ENCODE results near the gene RPS21.

The RPS21 gene

DNA sequence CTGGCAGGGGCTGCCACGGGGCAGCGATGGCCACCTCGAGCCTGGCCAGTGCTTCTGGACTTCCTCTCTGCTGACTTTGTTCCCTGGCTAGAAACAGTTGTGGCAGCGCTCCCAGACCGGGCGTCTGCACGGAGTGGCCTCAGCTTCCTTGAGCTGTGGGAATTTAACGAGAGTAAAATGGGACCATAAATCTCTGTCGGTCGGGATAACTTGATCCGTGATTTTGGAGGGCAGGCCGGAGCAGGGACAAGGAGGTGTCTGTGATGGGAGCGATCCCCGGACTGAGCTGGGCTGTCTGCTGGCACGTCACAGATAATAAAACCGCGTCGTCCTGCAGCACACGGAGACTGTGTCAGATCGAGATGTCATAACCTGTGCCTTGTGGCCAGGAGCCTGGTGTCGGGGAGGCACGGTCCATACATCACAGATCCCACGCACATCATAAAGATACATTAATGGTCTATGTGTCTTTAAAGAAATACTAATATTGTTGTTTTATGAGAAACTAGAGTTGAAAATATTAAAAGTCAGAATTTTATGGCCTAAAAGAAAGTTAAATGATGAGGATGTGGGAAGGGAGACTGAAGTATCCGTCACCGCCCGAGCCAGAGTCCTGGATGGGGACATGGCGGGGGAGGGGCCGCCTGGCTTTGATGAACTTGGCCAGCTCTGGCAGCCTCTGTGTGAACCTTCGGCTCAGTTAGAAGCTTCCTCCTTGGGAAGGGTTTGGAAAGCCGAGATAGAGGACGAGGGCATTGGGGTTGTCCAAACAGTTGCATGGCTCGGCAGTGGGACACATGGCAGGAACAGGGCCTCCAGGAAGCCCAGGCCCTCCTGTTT lies 47.0 kb downstream of the RPS21 start:
- TF ChIP-seq, protein P1, sequence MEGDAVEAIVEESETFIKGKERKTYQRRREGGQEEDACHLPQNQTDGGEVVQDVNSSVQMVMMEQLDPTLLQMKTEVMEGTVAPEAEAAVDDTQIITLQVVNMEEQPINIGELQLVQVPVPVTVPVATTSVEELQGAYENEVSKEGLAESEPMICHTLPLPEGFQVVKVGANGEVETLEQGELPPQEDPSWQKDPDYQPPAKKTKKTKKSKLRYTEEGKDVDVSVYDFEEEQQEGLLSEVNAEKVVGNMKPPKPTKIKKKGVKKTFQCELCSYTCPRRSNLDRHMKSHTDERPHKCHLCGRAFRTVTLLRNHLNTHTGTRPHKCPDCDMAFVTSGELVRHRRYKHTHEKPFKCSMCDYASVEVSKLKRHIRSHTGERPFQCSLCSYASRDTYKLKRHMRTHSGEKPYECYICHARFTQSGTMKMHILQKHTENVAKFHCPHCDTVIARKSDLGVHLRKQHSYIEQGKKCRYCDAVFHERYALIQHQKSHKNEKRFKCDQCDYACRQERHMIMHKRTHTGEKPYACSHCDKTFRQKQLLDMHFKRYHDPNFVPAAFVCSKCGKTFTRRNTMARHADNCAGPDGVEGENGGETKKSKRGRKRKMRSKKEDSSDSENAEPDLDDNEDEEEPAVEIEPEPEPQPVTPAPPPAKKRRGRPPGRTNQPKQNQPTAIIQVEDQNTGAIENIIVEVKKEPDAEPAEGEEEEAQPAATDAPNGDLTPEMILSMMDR (conservative IDR thresholded peaks at IDR 0.05), result no peak
- H3K27ac ChIP-seq, result peak overlapping the region; percentile 47

DNA sequence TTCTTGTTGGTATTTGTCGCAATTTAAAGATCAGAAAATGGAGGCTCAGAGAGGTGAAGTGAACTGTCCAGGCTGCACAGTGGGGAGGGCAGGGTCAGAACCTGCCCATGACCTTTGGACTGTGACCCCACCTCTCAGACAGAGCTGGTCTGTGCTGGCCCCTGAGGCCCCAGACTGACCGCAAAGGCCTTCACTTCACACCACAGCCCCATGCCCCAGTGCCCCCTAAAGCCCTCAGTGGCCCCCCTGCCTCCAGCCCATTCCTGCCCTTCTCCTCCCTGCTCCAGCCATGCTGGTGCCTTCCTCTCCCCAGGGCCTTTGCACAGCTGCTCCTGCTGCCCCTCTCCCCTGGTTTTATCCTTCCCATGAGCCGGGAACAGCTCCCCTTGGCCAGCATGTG lies 49.8 kb downstream of the RPS21 start:
- TF ChIP-seq, protein P1 (conservative IDR thresholded peaks at IDR 0.05), result no peak
- no peak overlapping the region for H3K27ac ChIP-seq

DNA sequence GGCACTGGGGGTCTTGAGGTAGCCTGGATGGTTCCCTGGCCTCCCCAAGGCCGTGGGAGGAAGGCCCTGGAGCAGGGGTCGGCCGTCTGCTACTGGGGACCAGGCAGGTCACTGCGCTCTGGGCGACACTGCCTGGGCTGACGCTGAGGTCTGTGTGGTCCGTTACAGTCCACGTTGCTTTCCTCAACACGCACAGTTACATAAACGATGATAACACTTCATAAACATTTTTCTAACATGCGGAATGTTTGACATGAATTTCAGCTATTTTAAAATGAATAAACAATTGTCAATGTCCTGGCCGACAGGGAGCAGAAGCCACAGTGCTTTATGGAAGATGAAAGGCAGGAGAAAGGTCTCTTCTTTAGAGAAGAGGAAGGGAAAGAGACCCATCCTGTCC lies 50.6 kb downstream of the RPS21 start:
- H3K27ac ChIP-seq, result no peak overlapping the region
- TF ChIP-seq, protein P1 (conservative IDR thresholded peaks at IDR 0.05), result no peak

DNA sequence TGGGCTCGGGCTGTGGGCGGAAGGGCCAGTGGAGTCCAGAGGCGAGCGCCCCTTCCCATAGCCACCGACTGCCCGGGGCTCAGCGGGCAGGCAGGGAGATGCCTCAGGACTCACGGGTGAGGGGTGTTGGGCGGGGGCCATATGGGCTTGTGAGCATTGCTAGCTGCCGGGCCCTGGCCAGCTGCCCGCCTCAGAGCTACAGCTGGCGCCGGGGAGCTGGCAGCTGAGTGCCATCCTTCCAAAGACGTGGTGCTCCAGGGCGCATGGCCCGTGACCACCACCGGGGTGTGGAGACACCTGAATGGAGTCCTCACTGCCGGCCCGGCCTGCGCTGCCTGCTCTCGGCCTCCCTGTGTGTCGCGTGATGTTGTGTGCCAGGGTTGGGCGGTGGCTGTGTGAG lies 51.0 kb downstream of the RPS21 start:
- TF ChIP-seq, protein P1 (conservative IDR thresholded peaks at IDR 0.05), result no peak
- H3K27ac ChIP-seq, result no peak overlapping the region
